ENCODE data around the gene RBPJ. TPM values are rescaled to one million over a fixed set of nuclear protein-coding genes. Genes with fewer than 3 reads are reported as not detected.

RBPJ gene
- 10 to 100 TPM; 37.2 to 47.3 TPM for total RNA-seq

DNA sequence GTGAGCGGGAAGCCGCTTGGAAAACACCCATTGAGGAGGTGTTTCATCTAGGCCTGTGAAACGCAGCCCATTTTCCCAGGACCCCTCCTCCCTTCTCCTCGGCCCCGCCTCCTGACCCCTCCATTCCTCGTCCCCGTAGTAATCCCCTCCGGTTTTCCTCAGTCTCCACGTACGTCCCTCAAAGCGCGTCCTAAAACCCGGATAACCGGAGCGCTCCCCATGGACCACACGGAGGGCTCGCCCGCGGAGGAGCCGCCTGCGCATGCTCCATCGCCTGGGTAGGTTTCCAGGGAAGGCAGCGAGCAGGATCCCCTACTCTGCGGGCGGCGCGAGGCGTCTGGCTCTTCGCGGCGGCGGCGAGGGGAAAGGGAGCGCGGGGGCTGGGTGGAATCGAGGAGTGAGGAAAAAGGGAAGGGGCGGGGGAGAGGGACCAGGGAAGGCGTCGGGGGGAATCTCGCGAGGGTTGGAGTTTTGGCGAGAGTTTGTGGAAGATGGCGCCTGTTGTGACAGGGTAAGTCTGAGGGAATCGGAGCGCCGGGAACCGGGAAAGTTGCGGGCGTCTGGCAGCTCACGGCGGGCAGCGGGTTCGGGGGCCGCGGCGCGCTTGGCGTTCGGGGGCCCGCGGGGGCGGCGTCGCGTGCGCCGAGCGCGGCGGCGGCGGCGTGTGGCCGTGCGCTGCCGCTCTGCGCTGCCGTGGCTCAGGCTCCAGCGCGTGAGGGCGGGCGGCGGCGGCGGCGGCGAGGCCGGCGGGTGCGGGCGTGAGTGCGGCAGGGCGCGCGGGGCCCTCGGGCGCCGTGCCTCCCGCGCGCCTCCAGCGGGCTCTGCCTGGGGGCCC is at the start of gene RBPJ:
Gene RBPJ, plus strand, starts transcription at position 477 of the 835 bp plus-strand sequence. Its CDS starts 15 bp downstream, at position 492.

Other genes with a start within 250 kb of the RBPJ start
- not detected for gene CCKAR, start 169.5 kb downstream of the RBPJ start, total RNA-seq